ENCODE data around the gene CACFD1.

The CACFD1 gene

GRCh38 chr9:133457233-133457632, 2.5 kb upstream of the CACFD1 start:
- Histone ChIP-seq H3K27me3 (ENCODE audit: insufficient read depth, low read length, poor library complexity) (no peaks in the 10 kb centered on the region), H2AFZ (ENCODE audit: low read depth, low read length) (no peak overlapping the region), H3K4me2 (ENCODE audit: insufficient read depth, low read length) (no peak overlapping the region), H3K79me2 (ENCODE audit: insufficient read depth, low read length) (no peaks in the 10 kb centered on the region), H3K27ac (ENCODE audit: low read length) (no peak overlapping the region), H3K36me3 (ENCODE audit: insufficient read depth, low read length) (no peaks in the 10 kb centered on the region), H3K4me3 (ENCODE audit: low read depth in 1 of 2, low read length in 2 of 2) (no peak overlapping the region), H3K9ac (ENCODE audit: low read depth, low read length) (no peak overlapping the region), H3K4me1 (ENCODE audit: insufficient read depth, low read length) (peaks cover 21% of the 10 kb centered on the region), H3K9me3 (ENCODE audit: insufficient read depth, low read length, severe bottlenecking) (no peaks in the 10 kb centered on the region), H4K20me1 (ENCODE audit: insufficient read depth, low read length) (0 out of 2 replicates have a peak, but pooled peaks cover 6% of the 10 kb centered on the region)
- TF ChIP-seq EZH2 (IDR thresholded peaks at IDR 0.05; ENCODE audit: borderline replicate concordance, low read depth, low read length, severe bottlenecking) (no peak), CTCF (IDR thresholded peaks at IDR 0.05; ENCODE audit: borderline replicate concordance, extremely low read depth, low read length, poor library complexity, severe bottlenecking) (no peak)
- no peak for ATAC-seq (ENCODE audit: insufficient read depth, low read depth)
- DNase-seq: no peak

GRCh38 chr9:133457748-133458147, 2.0 kb upstream of the CACFD1 start:
- ATAC-seq (ENCODE audit: insufficient read depth, low read depth) (no peak), DNase-seq (no peak)
- Histone ChIP-seq H3K79me2 (ENCODE audit: insufficient read depth, low read length) (no peaks in the 10 kb centered on the region), H4K20me1 (ENCODE audit: insufficient read depth, low read length) (0 out of 2 replicates have a peak, but pooled peaks cover 6% of the 10 kb centered on the region), H3K4me1 (ENCODE audit: insufficient read depth, low read length) (peaks cover 21% of the 10 kb centered on the region), H3K27ac (ENCODE audit: low read length) (no peak overlapping the region), H3K9me3 (ENCODE audit: insufficient read depth, low read length, severe bottlenecking) (no peaks in the 10 kb centered on the region), H2AFZ (ENCODE audit: low read depth, low read length) (no peak overlapping the region), H3K27me3 (ENCODE audit: insufficient read depth, low read length, poor library complexity) (no peaks in the 10 kb centered on the region), H3K4me3 (ENCODE audit: low read depth in 1 of 2, low read length in 2 of 2) (no peak overlapping the region), H3K9ac (ENCODE audit: low read depth, low read length) (no peak overlapping the region), H3K4me2 (ENCODE audit: insufficient read depth, low read length) (no peak overlapping the region), H3K36me3 (ENCODE audit: insufficient read depth, low read length) (no peaks in the 10 kb centered on the region)
- TF ChIP-seq EZH2 (IDR thresholded peaks at IDR 0.05; ENCODE audit: borderline replicate concordance, low read depth, low read length, severe bottlenecking): no peak
- TF ChIP-seq CTCF (IDR thresholded peaks at IDR 0.05; ENCODE audit: borderline replicate concordance, extremely low read depth, low read length, poor library complexity, severe bottlenecking): no peak

- 0 out of 2 replicates have a peak overlapping the region, but pooled peaks have one; percentile 39 for H2AFZ ChIP-seq (ENCODE audit: low read depth, low read length)
- H3K9ac ChIP-seq (ENCODE audit: low read depth, low read length): peak overlapping the region; percentile 42
Observed at GRCh38 chr9:133458643-133459312, 1.0 kb upstream of the CACFD1 start.

More at GRCh38 chr9:133458643-133459312, 1.0 kb upstream of the CACFD1 start:
- DNase-seq (no peak), ATAC-seq (ENCODE audit: insufficient read depth, low read depth) (no peak)
- H3K9me3 ChIP-seq (ENCODE audit: insufficient read depth, low read length, severe bottlenecking): no peaks in the 10 kb centered on the region
- no peaks in the 10 kb centered on the region for H3K27me3 ChIP-seq (ENCODE audit: insufficient read depth, low read length, poor library complexity)
- TF ChIP-seq CTCF (IDR thresholded peaks at IDR 0.05; ENCODE audit: borderline replicate concordance, extremely low read depth, low read length, poor library complexity, severe bottlenecking): no peak
- TF ChIP-seq EZH2 (IDR thresholded peaks at IDR 0.05; ENCODE audit: borderline replicate concordance, low read depth, low read length, severe bottlenecking): no peak
- H3K4me3 ChIP-seq (ENCODE audit: low read depth in 1 of 2, low read length in 2 of 2): peak overlapping the region; percentile 30 to 74; a peak in 3 of 4 replicates
- H3K4me2 ChIP-seq (ENCODE audit: insufficient read depth, low read length): peak overlapping the region; percentile 94
- H3K79me2 ChIP-seq (ENCODE audit: insufficient read depth, low read length): no peaks in the 10 kb centered on the region
- 0 out of 2 replicates have a peak, but pooled peaks cover 6% of the 10 kb centered on the region for H4K20me1 ChIP-seq (ENCODE audit: insufficient read depth, low read length)
- peak overlapping the region; percentile 44; the same call in 1 of the 2 replicates for H3K27ac ChIP-seq (ENCODE audit: low read length)
- H3K4me1 ChIP-seq (ENCODE audit: insufficient read depth, low read length): peaks cover 21% of the 10 kb centered on the region
- H3K36me3 ChIP-seq (ENCODE audit: insufficient read depth, low read length): no peaks in the 10 kb centered on the region
